Peyer's patch (tissue), 4 donors: ENCODE measurements around the gene TEX35. TPM values are rescaled to one million over a fixed set of nuclear protein-coding genes. Genes with fewer than 3 reads are reported as not detected.

ENCODE experiments used
- DNase-seq, 3 donors: peaks; one replicate each; pipeline ENCODE4 v3.0.0-alpha.2; 2017 to 2019
- H3K27ac ChIP-seq, 4 donors: fragments of 200-600 bp; sonication (generic); one replicate each; pipeline ENCODE4 v1.5.1; 2016 to 2019
- H3K27me3 ChIP-seq, 2 donors: fragments of 200-600 bp; sonication (generic); one replicate each; pipeline ENCODE4 v1.5.1; 2019
- H3K36me3 ChIP-seq, 3 donors: fragments of 200-600 bp; sonication (generic); one replicate each; pipeline ENCODE4 v1.5.1; 2016 to 2019
- H3K4me1 ChIP-seq, 4 donors: fragments of 200-600 bp; sonication (generic); one replicate each; pipeline ENCODE4 v1.5.1; 2016 to 2019
- H3K4me3 ChIP-seq, 4 donors: fragments of 200-600 bp; sonication (generic); 1 replicate in 3 of 4; 2 replicates in 1 of 4; pipeline ENCODE4 v1.5.1; 2016 to 2019; ENCODE audit warnings: mild to moderate bottlenecking in 1 of 4
- H3K9me3 ChIP-seq, 4 donors: fragments of 200-600 bp; sonication (generic); one replicate each; pipeline ENCODE4 v1.5.1; 2016 to 2019; ENCODE audit warnings: mild to moderate bottlenecking in 1 of 4
- CTCF ChIP-seq, 6 experiments: fragments of 450-650 bp in 4 of 6; fragments of 200-600 bp in 2 of 6; sonication (generic) in 1 of 6; IDR thresholded peaks; one replicate each; pipeline ENCODE4 v1.5.1; 2017 to 2019; ENCODE audit warnings: antibody characterized with exemption in 6 of 6, mild to moderate bottlenecking in 3 of 6, moderate library complexity in 1 of 6
- POLR2A ChIP-seq, 2 donors: fragments of 450-650 bp; IDR thresholded peaks; one replicate each; pipeline ENCODE4 v1.5.1; 2017; ENCODE audit warnings: antibody characterized with exemption in 2 of 2, mild to moderate bottlenecking in 2 of 2, moderate library complexity in 2 of 2
- total RNA-seq, 4 donors: library from RNA; depleted of rRNA; stranded (reverse); fragments of >200 nt; gene quantifications; one replicate each; pipeline ENCODE4 v1.1.0, GENCODE V29; 2016

The TEX35 gene
- total RNA-seq, 4 donors from 2014 or later: not detected

GRCh38 chr1:178520803-178521202 lies 7.9 kb downstream of the TEX35 start:
- H3K4me3 ChIP-seq: no peak overlapping the region
- no peaks in the 10 kb centered on the region for H3K4me1 ChIP-seq
- TF ChIP-seq CTCF (IDR thresholded peaks at IDR 0.05) (no peak), POLR2A (IDR thresholded peaks at IDR 0.05) (no peak)
- H3K9me3 ChIP-seq: no peaks in the 10 kb centered on the region
- H3K27me3 ChIP-seq: no peaks in the 10 kb centered on the region
- no peaks in the 10 kb centered on the region for H3K36me3 ChIP-seq
- H3K27ac ChIP-seq: no peak overlapping the region
- peak in 2 of 3 donors; percentile 20 to 35 for DNase-seq

GRCh38 chr1:178521241-178521640 lies 8.3 kb downstream of the TEX35 start:
- no peaks in the 10 kb centered on the region for H3K9me3 ChIP-seq
- H3K4me1 ChIP-seq: no peaks in the 10 kb centered on the region
- peak in 2 of 3 donors; percentile 15 to 21 for DNase-seq
- no peaks in the 10 kb centered on the region for H3K27me3 ChIP-seq
- no peaks in the 10 kb centered on the region for H3K36me3 ChIP-seq
- TF ChIP-seq CTCF (IDR thresholded peaks at IDR 0.05): no peak
- TF ChIP-seq POLR2A (IDR thresholded peaks at IDR 0.05): no peak
- no peak overlapping the region for H3K27ac ChIP-seq
- H3K4me3 ChIP-seq: no peak overlapping the region

GRCh38 chr1:178527117-178527516 lies 14.2 kb downstream of the TEX35 start:
- H3K4me3 ChIP-seq: no peak overlapping the region
- no peaks in the 10 kb centered on the region for H3K9me3 ChIP-seq
- H3K36me3 ChIP-seq: no peaks in the 10 kb centered on the region
- H3K27me3 ChIP-seq: no peaks in the 10 kb centered on the region
- H3K4me1 ChIP-seq: peaks cover 0 to 13% (median 0%) of the 10 kb centered on the region in 4 donors
- no peak for DNase-seq
- TF ChIP-seq CTCF (IDR thresholded peaks at IDR 0.05): no peak
- TF ChIP-seq POLR2A (IDR thresholded peaks at IDR 0.05): no peak
- H3K27ac ChIP-seq: no peak overlapping the region

GRCh38 chr1:178528228-178528952 lies 15.5 kb downstream of the TEX35 start:
- Histone ChIP-seq H3K27me3 (no peaks in the 10 kb centered on the region), H3K4me1 (peaks cover 0 to 13% (median 0%) of the 10 kb centered on the region in 4 donors), H3K27ac (no peak overlapping the region), H3K36me3 (no peaks in the 10 kb centered on the region), H3K4me3 (no peak overlapping the region), H3K9me3 (no peaks in the 10 kb centered on the region)
- DNase-seq: peak in 1 of 3 donors; percentile 36
- TF ChIP-seq POLR2A (IDR thresholded peaks at IDR 0.05): no peak
- no peak for TF ChIP-seq CTCF (IDR thresholded peaks at IDR 0.05)

- Histone ChIP-seq H3K27ac (peak overlapping the region in 1 of 4 donors; percentile 73), H3K4me1 (peaks cover 0 to 13% (median 0%) of the 10 kb centered on the region in 4 donors), H3K9me3 (no peaks in the 10 kb centered on the region), H3K27me3 (no peaks in the 10 kb centered on the region), H3K36me3 (no peaks in the 10 kb centered on the region), H3K4me3 (no peak overlapping the region)
- TF ChIP-seq CTCF (IDR thresholded peaks at IDR 0.05) (no peak), POLR2A (IDR thresholded peaks at IDR 0.05) (no peak)
- peak in 1 of 3 donors; percentile 21 for DNase-seq
These were observed 16.0 kb downstream of the TEX35 start for GRCh38 chr1:178528953-178529335.
